K562 (cell line): ENCODE measurements around the gene WTAP. TPM values are rescaled to one million over a fixed set of nuclear protein-coding genes. Genes with fewer than 3 reads are reported as not detected.

Experiments used
- ATAC-seq: fragments of 200-7000 bp; cut with Tn5 transposase; 3 replicates; pipeline ENCODE4 v1.9.1; 2020; ENCODE audit warnings: moderate library complexity
- BruUV-seq: library from RNA; stranded (reverse); fragments of 400-500 nt; replicated peaks from 2 replicates; lab custom pipeline; 2021; lab: Mats Ljungman, UMichigan
- CTCF ChIA-PET: fragments of 300-600 bp; formaldehyde crosslinking; extraction: SDS; loops from one replicate; lab custom pipeline; 2021; ENCODE audit warnings: low intra/inter-chr PET ratio; lab: Yijun Ruan, JAX
- POLR2A ChIA-PET: fragments of 300-600, 350-650 bp; sonication (Branson Sonifier 250); formaldehyde crosslinking; extraction: SDS; loops from one replicate; lab custom pipeline; 2021; ENCODE audit warnings: antibody characterized with exemption, inconsistent platforms; lab: Yijun Ruan, JAX
- DNase-seq, 4 experiments: peaks; one replicate each; pipeline versions ENCODE4 v3.0.0 to v3.0.0-alpha.2; 2011 to 2018; ENCODE audit warnings: low spot score in 3 of 4, mixed read lengths in 3 of 4; ENCODE audit errors: extremely low read depth in 1 of 4
- FAIRE-seq: peaks from 2 replicates; lab custom pipeline; 2011; peaks lifted over from hg19 to GRCh38; lab: Jason Lieb, UNC
- H2AFZ ChIP-seq: 2 replicates; pipeline ENCODE4 v1.6.0; 2011; ENCODE audit warnings: low read depth, low read length, control low read depth, inconsistent platforms
- H3K27ac ChIP-seq: fragments of 200-600 bp; 3 replicates; pipeline ENCODE4 v1.8.0; 2011; ENCODE audit warnings: low read depth, mild to moderate bottlenecking, control low read depth, inconsistent platforms, low read length, moderate library complexity, mixed read lengths; ENCODE audit errors: extremely low read depth
- H3K27me3 ChIP-seq, 2 experiments: fragments of 300-600 bp in 1 of 2; 2 replicates in 1 of 2; 3 replicates in 1 of 2; pipeline versions ENCODE4 v1.6.0 to v1.8.0; 2011; ENCODE audit warnings: inconsistent platforms in 2 of 2, low read length in 2 of 2, mild to moderate bottlenecking in 1 of 2, mixed read lengths in 1 of 2, moderate library complexity in 1 of 2; ENCODE audit not compliant: control insufficient read depth in 2 of 2, insufficient read depth in 2 of 2
- H3K36me3 ChIP-seq: fragments of 300-600 bp; 3 replicates; pipeline ENCODE4 v1.8.0; 2011; ENCODE audit warnings: mild to moderate bottlenecking, low read length, inconsistent platforms; ENCODE audit not compliant: control insufficient read depth, insufficient read depth
- H3K4me1 ChIP-seq, 2 experiments: fragments of 200-600 bp in 1 of 2; replicated peaks in 1 of 2; 2 replicates in 1 of 2; 3 replicates in 1 of 2; pipeline versions ENCODE4 v1.5.1 to v1.8.0; 2011; ENCODE audit warnings: inconsistent platforms in 2 of 2, low read length in 2 of 2, mild to moderate bottlenecking in 1 of 2, mixed read lengths in 1 of 2, moderate library complexity in 1 of 2; ENCODE audit not compliant: control insufficient read depth in 2 of 2, insufficient read depth in 2 of 2
- H3K4me2 ChIP-seq: 2 replicates; pipeline ENCODE4 v1.6.1; 2011; ENCODE audit warnings: low read length, control low read depth, inconsistent platforms, mixed read lengths; ENCODE audit not compliant: insufficient read depth
- H3K4me3 ChIP-seq: fragments of 200-600 bp; sonication (generic), shearing (Covaris generic); 2 replicates; pipeline ENCODE4 v1.5.1; 2016; ENCODE audit warnings: control low read depth, inconsistent platforms
- H3K79me2 ChIP-seq: fragments of 200-600 bp; 3 replicates; pipeline ENCODE4 v1.8.0; 2011; ENCODE audit warnings: low read length, inconsistent platforms; ENCODE audit not compliant: control insufficient read depth, insufficient read depth
- H3K9ac ChIP-seq, 2 experiments: 2 replicates each; pipeline versions ENCODE4 v1.6.0 to v1.6.1; 2011; ENCODE audit warnings: low read depth in 2 of 2, low read length in 2 of 2, control low read depth in 1 of 2, inconsistent platforms in 1 of 2, mild to moderate bottlenecking in 1 of 2, mixed read lengths in 1 of 2; ENCODE audit not compliant: insufficient read depth in 1 of 2
- H3K9me1 ChIP-seq: one replicate; pipeline ENCODE4 v1.6.0; 2011; ENCODE audit warnings: inconsistent platforms, mild to moderate bottlenecking, low read length, moderate library complexity; ENCODE audit not compliant: control insufficient read depth, insufficient read depth
- H3K9me3 ChIP-seq: replicated peaks from 2 replicates; pipeline ENCODE4 v1.5.1; 2011; ENCODE audit warnings: low read depth, low read length, inconsistent platforms; ENCODE audit not compliant: control insufficient read depth, insufficient read depth
- H4K20me1 ChIP-seq: replicated peaks from 2 replicates; pipeline ENCODE4 v1.6.1; 2011; ENCODE audit warnings: low read length, inconsistent platforms, mixed read lengths; ENCODE audit not compliant: control insufficient read depth, insufficient read depth
- KDM2B ChIP-seq: fragments of 250-450 bp; sonication (Bioruptor Pico); IDR thresholded peaks from 2 replicates; pipeline ENCODE4 v1.8.0; 2021; ENCODE audit warnings: mild to moderate bottlenecking, moderate library complexity
- PHB ChIP-seq: fragments of 250-450 bp; sonication (Bioruptor Pico); IDR thresholded peaks from 2 replicates; pipeline ENCODE4 v1.5.0; 2021
- RAD51 ChIP-seq: fragments of 450-650 bp; IDR thresholded peaks from 2 replicates; pipeline ENCODE4 v1.7.1; 2016; ENCODE audit warnings: low read depth, mild to moderate bottlenecking, borderline replicate concordance
- SETDB1 ChIP-seq: IDR thresholded peaks from one replicate; pipeline ENCODE4 v1.6.1; 2012; ENCODE audit warnings: low read length, control low read depth, inconsistent platforms
- STAG1 ChIP-seq: sonication (generic); formaldehyde crosslinking; IDR thresholded peaks from 2 replicates; pipeline ENCODE4 v1.5.0; 2020; ENCODE audit warnings: missing genetic modification reagents, borderline replicate concordance
- STAT5B ChIP-seq: fragments of 250-450 bp; sonication (Bioruptor Pico); IDR thresholded peaks from 2 replicates; pipeline ENCODE4 v1.8.0; 2021; ENCODE audit warnings: mild to moderate bottlenecking, inconsistent platforms
- ZNF133 ChIP-seq: fragments of 250-450 bp; sonication (Bioruptor Pico); IDR thresholded peaks from 2 replicates; pipeline ENCODE4 v1.4.0; 2020; ENCODE audit warnings: mild to moderate bottlenecking
- WGBS: fragments of 100-300 bp; shearing (Covaris generic); methylation state at CpG from one replicate; pipeline ENCODE4 v1.1.6; 2016; ENCODE audit warnings: low coverage, mixed read lengths; ENCODE audit not compliant: insufficient coverage; ENCODE audit errors: missing lambda C conversion rate; 5-methylcytosine and 5-hydroxymethylcytosine counted together
- in situ Hi-C: fragments of 300-500 bp; cut with MboI; formaldehyde crosslinking; loops from 4 replicates; pipeline ENCODE4 v1.15.0; 2018; ENCODE audit warnings: inconsistent platforms, mixed read lengths
- intact Hi-C: fragments of 100-400 bp; cut with micrococcal nuclease; formaldehyde crosslinking; loops from 2 replicates; pipeline ENCODE4 v1.14.2; 2022
- polyA plus RNA-seq, 8 experiments: library from polyadenylated mRNA; depleted of rRNA in 4 of 8; stranded (reverse) in 5 of 8; unstranded in 3 of 8; fragments of >200 nt; fragmentation: Nextera tagmentation in 2 of 8; fragmentation: Illumina TruSeq in 1 of 8; extraction: Ambion mirVana in 2 of 8; extraction: Trizol in 1 of 8; gene quantifications; 2 replicates each; pipeline versions ENCODE4 v1.2.1 to v1.2.3, GENCODE V29; 2011 to 2014; ENCODE audit warnings: inconsistent platforms in 1 of 8, missing spikeins in 1 of 8
- total RNA-seq, 7 experiments: library from RNA; depleted of rRNA in 6 of 7; stranded (reverse); fragments of >200 nt in 6 of 7; fragmentation: Illumina TruSeq in 2 of 7; extraction: Trizol in 2 of 7; gene quantifications; 2 replicates each; pipeline versions ENCODE4 v1.2.1 to v1.2.3, GENCODE V29; 2011 to 2021; ENCODE audit warnings: low replicate concordance in 1 of 7
- TF ChIP-seq, protein P1 (sequence below): fragments of 250-450 bp; sonication (Bioruptor Pico); IDR thresholded peaks from 2 replicates; pipeline ENCODE4 v1.5.0; 2020; ENCODE audit warnings: mild to moderate bottlenecking, borderline replicate concordance
- TF ChIP-seq, protein P2 (sequence below): fragments of 450-650 bp; IDR thresholded peaks from 2 replicates; pipeline ENCODE4 v1.6.1; 2017; ENCODE audit warnings: antibody characterized with exemption, mild to moderate bottlenecking
- TF ChIP-seq, protein P3 (sequence below), 2 experiments: fragments of 450-650 bp; conservative IDR thresholded peaks; 2 replicates each; pipeline ENCODE4 v1.6.1; 2017; ENCODE audit warnings: mild to moderate bottlenecking in 2 of 2, moderate library complexity in 2 of 2
- TF ChIP-seq, protein P4 (sequence below): sonication (generic); IDR thresholded peaks from 2 replicates; pipeline ENCODE4 v1.6.1; 2016

Gene WTAP
- total and polyA plus RNA-seq, 9 of the 15 experiments (the other 6 are each of a cell fraction or from before 2014, with no cell fraction given), result 52.4 to 156 (median 110) TPM

DNA sequence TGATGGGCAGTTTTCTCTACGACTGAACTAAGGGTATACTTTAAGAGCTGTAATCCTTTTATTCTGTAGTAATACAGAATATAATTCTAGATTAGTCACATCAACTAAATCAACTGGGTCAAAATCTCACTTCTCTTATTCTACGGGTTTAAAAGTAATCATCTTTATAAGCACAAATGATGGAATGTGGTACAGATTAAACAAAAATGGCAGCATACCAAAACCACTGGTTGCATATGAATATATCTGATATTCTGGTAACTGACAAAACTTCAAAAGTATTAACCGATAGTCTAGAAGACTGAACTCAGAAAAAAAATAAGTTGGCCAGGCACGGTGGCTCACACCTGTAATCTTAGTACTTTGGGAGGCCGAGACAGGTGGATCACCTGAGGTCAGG lies 41.3 kb upstream of the WTAP start:
- POLR2A ChIA-PET, result no interaction called here
- Histone ChIP-seq H3K4me1 (peaks cover 0 to 2% of the 10 kb centered on the region in 2 experiments; a peak in 2 of 5 replicates), H3K27ac (no peak overlapping the region), H3K27me3 (no peaks in the 10 kb centered on the region), H3K9ac (no peak overlapping the region), H3K9me3 (no peaks in the 10 kb centered on the region), H2AFZ (no peak overlapping the region), H3K9me1 (no peaks in the 10 kb centered on the region), H3K4me3 (no peak overlapping the region), H3K4me2 (no peak overlapping the region), H4K20me1 (no peaks in the 10 kb centered on the region), H3K36me3 (peaks cover 95% of the 10 kb centered on the region)
- CTCF ChIA-PET, result no interaction called here
- DNase-seq (no peak), FAIRE-seq (no peak)
- in situ Hi-C loops (no loop called here), intact Hi-C loops (no loop called here)
- no peak for TF ChIP-seq ZNF133 (CRISPR knock-in tag)
- no peak for TF ChIP-seq STAT5B (CRISPR knock-in tag)
- TF ChIP-seq, protein P1, sequence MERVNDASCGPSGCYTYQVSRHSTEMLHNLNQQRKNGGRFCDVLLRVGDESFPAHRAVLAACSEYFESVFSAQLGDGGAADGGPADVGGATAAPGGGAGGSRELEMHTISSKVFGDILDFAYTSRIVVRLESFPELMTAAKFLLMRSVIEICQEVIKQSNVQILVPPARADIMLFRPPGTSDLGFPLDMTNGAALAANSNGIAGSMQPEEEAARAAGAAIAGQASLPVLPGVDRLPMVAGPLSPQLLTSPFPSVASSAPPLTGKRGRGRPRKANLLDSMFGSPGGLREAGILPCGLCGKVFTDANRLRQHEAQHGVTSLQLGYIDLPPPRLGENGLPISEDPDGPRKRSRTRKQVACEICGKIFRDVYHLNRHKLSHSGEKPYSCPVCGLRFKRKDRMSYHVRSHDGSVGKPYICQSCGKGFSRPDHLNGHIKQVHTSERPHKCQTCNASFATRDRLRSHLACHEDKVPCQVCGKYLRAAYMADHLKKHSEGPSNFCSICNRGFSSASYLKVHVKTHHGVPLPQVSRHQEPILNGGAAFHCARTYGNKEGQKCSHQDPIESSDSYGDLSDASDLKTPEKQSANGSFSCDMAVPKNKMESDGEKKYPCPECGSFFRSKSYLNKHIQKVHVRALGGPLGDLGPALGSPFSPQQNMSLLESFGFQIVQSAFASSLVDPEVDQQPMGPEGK (CRISPR knock-in tag), result no peak
- TF ChIP-seq, protein P2, sequence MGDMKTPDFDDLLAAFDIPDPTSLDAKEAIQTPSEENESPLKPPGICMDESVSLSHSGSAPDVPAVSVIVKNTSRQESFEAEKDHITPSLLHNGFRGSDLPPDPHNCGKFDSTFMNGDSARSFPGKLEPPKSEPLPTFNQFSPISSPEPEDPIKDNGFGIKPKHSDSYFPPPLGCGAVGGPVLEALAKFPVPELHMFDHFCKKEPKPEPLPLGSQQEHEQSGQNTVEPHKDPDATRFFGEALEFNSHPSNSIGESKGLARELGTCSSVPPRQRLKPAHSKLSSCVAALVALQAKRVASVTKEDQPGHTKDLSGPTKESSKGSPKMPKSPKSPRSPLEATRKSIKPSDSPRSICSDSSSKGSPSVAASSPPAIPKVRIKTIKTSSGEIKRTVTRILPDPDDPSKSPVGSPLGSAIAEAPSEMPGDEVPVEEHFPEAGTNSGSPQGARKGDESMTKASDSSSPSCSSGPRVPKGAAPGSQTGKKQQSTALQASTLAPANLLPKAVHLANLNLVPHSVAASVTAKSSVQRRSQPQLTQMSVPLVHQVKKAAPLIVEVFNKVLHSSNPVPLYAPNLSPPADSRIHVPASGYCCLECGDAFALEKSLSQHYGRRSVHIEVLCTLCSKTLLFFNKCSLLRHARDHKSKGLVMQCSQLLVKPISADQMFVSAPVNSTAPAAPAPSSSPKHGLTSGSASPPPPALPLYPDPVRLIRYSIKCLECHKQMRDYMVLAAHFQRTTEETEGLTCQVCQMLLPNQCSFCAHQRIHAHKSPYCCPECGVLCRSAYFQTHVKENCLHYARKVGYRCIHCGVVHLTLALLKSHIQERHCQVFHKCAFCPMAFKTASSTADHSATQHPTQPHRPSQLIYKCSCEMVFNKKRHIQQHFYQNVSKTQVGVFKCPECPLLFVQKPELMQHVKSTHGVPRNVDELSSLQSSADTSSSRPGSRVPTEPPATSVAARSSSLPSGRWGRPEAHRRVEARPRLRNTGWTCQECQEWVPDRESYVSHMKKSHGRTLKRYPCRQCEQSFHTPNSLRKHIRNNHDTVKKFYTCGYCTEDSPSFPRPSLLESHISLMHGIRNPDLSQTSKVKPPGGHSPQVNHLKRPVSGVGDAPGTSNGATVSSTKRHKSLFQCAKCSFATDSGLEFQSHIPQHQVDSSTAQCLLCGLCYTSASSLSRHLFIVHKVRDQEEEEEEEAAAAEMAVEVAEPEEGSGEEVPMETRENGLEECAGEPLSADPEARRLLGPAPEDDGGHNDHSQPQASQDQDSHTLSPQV, result no peak
- TF ChIP-seq STAG1 (CRISPR knock-in tag), result no peak
- TF ChIP-seq, protein P3, sequence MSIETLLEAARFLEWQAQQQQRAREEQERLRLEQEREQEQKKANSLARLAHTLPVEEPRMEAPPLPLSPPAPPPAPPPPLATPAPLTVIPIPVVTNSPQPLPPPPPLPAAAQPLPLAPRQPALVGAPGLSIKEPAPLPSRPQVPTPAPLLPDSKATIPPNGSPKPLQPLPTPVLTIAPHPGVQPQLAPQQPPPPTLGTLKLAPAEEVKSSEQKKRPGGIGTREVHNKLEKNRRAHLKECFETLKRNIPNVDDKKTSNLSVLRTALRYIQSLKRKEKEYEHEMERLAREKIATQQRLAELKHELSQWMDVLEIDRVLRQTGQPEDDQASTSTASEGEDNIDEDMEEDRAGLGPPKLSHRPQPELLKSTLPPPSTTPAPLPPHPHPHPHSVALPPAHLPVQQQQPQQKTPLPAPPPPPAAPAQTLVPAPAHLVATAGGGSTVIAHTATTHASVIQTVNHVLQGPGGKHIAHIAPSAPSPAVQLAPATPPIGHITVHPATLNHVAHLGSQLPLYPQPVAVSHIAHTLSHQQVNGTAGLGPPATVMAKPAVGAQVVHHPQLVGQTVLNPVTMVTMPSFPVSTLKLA (conservative IDR thresholded peaks at IDR 0.05), result no peak
- TF ChIP-seq RAD51, result no peak
- no peak for TF ChIP-seq PHB (CRISPR knock-in tag)
- TF ChIP-seq KDM2B (CRISPR knock-in tag), result no peak
- no peak for TF ChIP-seq SETDB1
- TF ChIP-seq, protein P4, sequence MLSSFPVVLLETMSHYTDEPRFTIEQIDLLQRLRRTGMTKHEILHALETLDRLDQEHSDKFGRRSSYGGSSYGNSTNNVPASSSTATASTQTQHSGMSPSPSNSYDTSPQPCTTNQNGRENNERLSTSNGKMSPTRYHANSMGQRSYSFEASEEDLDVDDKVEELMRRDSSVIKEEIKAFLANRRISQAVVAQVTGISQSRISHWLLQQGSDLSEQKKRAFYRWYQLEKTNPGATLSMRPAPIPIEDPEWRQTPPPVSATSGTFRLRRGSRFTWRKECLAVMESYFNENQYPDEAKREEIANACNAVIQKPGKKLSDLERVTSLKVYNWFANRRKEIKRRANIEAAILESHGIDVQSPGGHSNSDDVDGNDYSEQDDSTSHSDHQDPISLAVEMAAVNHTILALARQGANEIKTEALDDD, result no peak
- TF ChIP-seq, all 486 proteins: peak for 0
- WGBS, result 95% methylated on average over 5 of the region's 5 CpGs
- H3K79me2 ChIP-seq, result peaks cover 49% of the 10 kb centered on the region
- ATAC-seq, result no peak
- BruUV-seq, result no TSS peak
